Motor neuron (in vitro differentiated cells): ENCODE results near the gene CDK15. TPM values are rescaled to one million over a fixed set of nuclear protein-coding genes. Genes with fewer than 3 reads are reported as not detected.

ENCODE experiments used
- ATAC-seq, 8 experiments: fragments of 200-7000 bp; cut with Tn5 transposase; replicated peaks in 6 of 8; 2 replicates each; pipeline ENCODE4 v1.8.0; 2021; ENCODE audit warnings: mild to moderate bottlenecking in 8 of 8, moderate library complexity in 8 of 8
- H3K27ac ChIP-seq, 2 donors: fragments of 250-450 bp; sonication (Bioruptor Pico); 2 replicates each; pipeline ENCODE4 v1.9.0; 2021; ENCODE audit warnings: antibody characterized with exemption in 2 of 2, mild to moderate bottlenecking in 2 of 2, moderate library complexity in 1 of 2
- H3K4me1 ChIP-seq, 2 donors: fragments of 250-450 bp; sonication (Bioruptor Pico); replicated peaks in 1 of 2; 2 replicates each; pipeline ENCODE4 v1.6.1; 2021; ENCODE audit warnings: antibody characterized with exemption in 2 of 2, mild to moderate bottlenecking in 2 of 2, moderate library complexity in 1 of 2
- H3K4me3 ChIP-seq, 5 donors: fragments of 250-450 bp; sonication (Bioruptor Pico); 2 replicates each; pipeline ENCODE4 v1.9.0; 2021; ENCODE audit warnings: antibody characterized with exemption in 5 of 5, mild to moderate bottlenecking in 5 of 5, moderate library complexity in 4 of 5
- WGBS, 10 experiments: fragments of 450-650 bp; shearing (Covaris generic); methylation state at CpG; one replicate each; pipeline ENCODE4 v1.0.0; 2022; 5-methylcytosine and 5-hydroxymethylcytosine counted together
- in situ Hi-C, 9 experiments: fragments of 400-800 bp; cut with MboI; loops; one replicate each; pipeline ENCODE4 v1.15.0; 2021; ENCODE audit warnings: low sequenced_read_pairs in 9 of 9, low pct_unique_long_range_greater_than_20kb in 2 of 9; ENCODE audit not compliant: unreplicated experiment in 9 of 9
- total RNA-seq, 8 experiments: library from RNA; unstranded; fragments of 300-600 nt; gene quantifications; 2 replicates each; pipeline versions ENCODE4 v1.2.3 to v1.2.4, GENCODE V29; 2022

The CDK15 gene
- total RNA-seq, 8 experiments from 2014 or later, result 0.05 to 2.3 (median 0.24) TPM

DNA sequence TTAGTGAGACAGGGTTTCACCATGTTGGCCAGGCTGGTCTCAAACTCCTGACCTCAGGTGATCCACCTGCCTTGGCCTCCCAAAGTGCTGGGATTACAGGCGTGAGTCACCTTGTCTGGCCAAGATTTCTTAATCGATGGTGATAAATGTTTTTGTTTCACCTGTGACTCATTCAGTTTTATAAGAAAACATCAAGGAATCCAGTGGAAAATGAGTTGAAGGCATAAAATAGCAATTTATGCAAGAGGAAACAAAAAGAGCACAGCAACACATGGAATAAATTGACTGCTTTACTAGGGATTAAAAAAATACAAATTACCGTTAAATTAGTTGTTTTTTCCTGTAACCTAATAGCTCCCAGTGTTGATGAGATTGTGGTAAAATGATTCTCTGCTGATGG, 80.2 kb downstream of the CDK15 start:
- Histone ChIP-seq H3K27ac (no peak overlapping the region), H3K4me1 (peaks cover 26 to 37% of the 10 kb centered on the region in 2 donors), H3K4me3 (no peak overlapping the region)
- in situ Hi-C loops, result no loop called here
- 14 to 100% (median 70%) methylated on average over 1 to 3 of the region's 3 CpGs; no CpG with 5 or more reads in 2 of the 10 experiments for WGBS, 10 experiments
- no peak for ATAC-seq

DNA sequence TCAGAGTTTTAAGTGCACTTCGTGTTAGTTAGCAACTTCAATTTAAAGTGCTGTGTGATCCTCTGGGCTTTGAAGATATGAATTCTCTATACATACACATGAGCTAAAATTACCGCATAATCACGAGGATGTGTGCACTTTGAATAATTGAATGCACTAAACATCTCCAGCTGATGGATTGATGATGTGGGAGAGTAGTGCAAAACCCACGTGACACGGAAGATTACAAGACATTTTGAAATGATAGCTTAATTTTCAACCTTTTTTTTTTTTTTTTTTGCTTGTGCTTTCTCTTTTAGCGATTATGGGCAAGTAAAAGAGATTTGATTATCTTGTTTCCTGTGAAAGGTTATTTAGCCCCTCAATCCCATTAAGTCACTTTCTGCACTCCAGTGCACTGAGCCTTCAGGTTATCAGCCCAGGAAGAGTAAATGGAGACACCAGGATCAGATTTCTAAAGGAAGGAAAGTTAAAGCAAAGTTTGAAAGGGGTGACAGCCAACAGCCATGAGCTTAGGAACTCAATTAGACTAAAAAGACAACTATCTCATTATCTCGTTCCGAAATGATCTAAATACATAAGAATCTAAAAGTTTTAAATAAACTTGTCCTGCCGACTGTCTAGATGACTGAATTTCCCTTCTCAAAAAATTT, 81.6 kb downstream of the CDK15 start:
- 1 to 53% (median 30%) methylated on average over 2 to 9 of the region's 9 CpGs for WGBS, 10 experiments
- H3K4me1 ChIP-seq, result peaks cover 14 to 35% of the 10 kb centered on the region in 2 donors
- peak; percentile 35 to 85 (median 58) for ATAC-seq
- in situ Hi-C loops, result no loop called here
- H3K4me3 ChIP-seq, result peak overlapping the region in 2 of 5 donors; percentile 1 to 19
- H3K27ac ChIP-seq, result no peak overlapping the region

DNA sequence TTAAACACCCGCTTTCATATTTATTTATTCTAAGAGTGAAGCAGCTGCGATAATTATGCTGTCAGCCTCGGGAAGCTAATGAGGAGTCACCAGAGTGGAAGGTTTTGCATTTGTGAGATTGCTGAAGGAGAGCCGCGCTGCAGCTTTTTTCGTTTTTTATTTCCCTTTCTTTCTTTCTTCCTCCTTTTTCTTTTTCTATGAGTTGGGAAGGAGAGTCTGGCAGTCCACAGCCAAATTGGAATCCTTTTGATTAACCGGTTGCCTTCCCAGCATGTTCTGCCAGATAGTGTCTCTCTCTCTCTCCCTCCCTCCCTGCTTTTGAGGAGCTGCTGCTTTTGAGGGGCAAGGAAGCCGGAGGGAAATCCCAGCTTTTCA, 82.1 kb downstream of the CDK15 start:
- ATAC-seq, result peak in 7 of 8 experiments; percentile 20 to 47 (median 38)
- Histone ChIP-seq H3K27ac (no peak overlapping the region), H3K4me1 (peaks cover 11 to 33% of the 10 kb centered on the region in 2 donors), H3K4me3 (peak overlapping the region in 2 of 5 donors; percentile 1 to 19)
- WGBS, 10 experiments, result 0 to 8% (median 5%) methylated on average over 2 to 8 of the region's 8 CpGs
- in situ Hi-C loops, result no loop called here

DNA sequence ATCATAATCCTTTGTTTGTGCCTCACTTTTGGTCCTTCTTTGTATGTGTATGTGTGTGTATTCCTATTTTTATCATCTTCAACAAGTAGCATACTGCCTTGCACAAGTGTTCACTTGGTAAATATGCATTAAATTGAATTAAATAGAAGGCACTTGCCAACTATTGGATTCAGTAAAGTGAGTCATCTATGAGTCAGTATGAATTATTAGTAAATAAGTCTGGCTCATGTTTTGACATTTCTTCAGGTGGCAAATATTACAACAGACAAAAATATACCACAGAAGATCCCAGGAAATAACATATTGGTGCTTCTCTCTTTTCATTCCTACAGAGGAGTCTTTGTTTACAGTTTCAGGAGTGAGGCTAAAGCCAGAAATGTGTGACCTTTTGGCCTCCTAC, 84.1 kb downstream of the CDK15 start:
- Histone ChIP-seq H3K4me3 (no peak overlapping the region), H3K27ac (no peak overlapping the region), H3K4me1 (peaks cover 7 to 32% of the 10 kb centered on the region in 2 donors)
- ATAC-seq, result peak; percentile 30 to 82 (median 60)
- in situ Hi-C loops, result no loop called here

GRCh38 chr2:201891676-201892075, 85.3 kb downstream of the CDK15 start:
- WGBS, 10 experiments, result 44 to 100% (median 90%) methylated on average over 2 to 5 of the region's 6 CpGs; no CpG with 5 or more reads in 2 of the 10 experiments
- H3K4me3 ChIP-seq, result no peak overlapping the region
- no peak overlapping the region for H3K27ac ChIP-seq
- no peak for ATAC-seq
- in situ Hi-C loops, result no loop called here
- H3K4me1 ChIP-seq, result peaks cover 7 to 32% of the 10 kb centered on the region in 2 donors

- 51 to 100% (median 74%) methylated on average over 1 to 5 of the region's 5 CpGs for WGBS, 10 experiments
- in situ Hi-C loops, result no loop called here
- Histone ChIP-seq H3K27ac (no peak overlapping the region), H3K4me3 (no peak overlapping the region), H3K4me1 (peaks cover 7 to 32% of the 10 kb centered on the region in 2 donors)
- peak in 4 of 8 experiments; percentile 9 to 72 (median 42) for ATAC-seq
Measured at GRCh38 chr2:201892516-201892915, 86.2 kb downstream of the CDK15 start.

- WGBS, 10 experiments, result 0 to 100% (median 80%) methylated on average over 1 to 2 of the region's 2 CpGs; no CpG with 5 or more reads in 5 of the 10 experiments
- in situ Hi-C loops, result no loop called here
- no peak for ATAC-seq
- peaks cover 0 to 3% of the 10 kb centered on the region in 2 donors for H3K4me1 ChIP-seq
- no peak overlapping the region for H3K4me3 ChIP-seq
- H3K27ac ChIP-seq, result no peak overlapping the region
Measured at GRCh38 chr2:201900362-201900761, 94.0 kb downstream of the CDK15 start.

DNA sequence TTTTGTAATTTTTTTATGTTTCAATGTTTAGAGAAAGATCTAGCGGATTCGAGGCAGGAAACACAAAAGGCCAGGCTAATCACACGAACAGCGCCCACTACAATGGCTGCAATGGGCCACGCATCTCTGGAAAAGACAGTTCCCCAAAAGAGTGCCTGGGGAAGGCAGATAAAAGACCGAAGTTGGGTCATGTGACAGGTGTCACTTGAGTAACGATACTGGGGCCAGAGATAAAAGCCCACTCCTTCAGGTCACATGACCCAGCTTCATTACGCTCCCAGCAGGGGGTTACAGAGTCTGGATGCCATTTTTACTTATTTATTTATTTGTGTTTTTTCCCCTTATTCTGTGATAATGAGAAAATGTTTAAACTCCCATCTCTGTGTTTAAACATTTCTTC, 95.4 kb downstream of the CDK15 start:
- WGBS, 10 experiments, result 51 to 91% (median 74%) methylated on average over 2 to 8 of the region's 8 CpGs; no CpG with 5 or more reads in 2 of the 10 experiments
- in situ Hi-C loops, result no loop called here

DNA sequence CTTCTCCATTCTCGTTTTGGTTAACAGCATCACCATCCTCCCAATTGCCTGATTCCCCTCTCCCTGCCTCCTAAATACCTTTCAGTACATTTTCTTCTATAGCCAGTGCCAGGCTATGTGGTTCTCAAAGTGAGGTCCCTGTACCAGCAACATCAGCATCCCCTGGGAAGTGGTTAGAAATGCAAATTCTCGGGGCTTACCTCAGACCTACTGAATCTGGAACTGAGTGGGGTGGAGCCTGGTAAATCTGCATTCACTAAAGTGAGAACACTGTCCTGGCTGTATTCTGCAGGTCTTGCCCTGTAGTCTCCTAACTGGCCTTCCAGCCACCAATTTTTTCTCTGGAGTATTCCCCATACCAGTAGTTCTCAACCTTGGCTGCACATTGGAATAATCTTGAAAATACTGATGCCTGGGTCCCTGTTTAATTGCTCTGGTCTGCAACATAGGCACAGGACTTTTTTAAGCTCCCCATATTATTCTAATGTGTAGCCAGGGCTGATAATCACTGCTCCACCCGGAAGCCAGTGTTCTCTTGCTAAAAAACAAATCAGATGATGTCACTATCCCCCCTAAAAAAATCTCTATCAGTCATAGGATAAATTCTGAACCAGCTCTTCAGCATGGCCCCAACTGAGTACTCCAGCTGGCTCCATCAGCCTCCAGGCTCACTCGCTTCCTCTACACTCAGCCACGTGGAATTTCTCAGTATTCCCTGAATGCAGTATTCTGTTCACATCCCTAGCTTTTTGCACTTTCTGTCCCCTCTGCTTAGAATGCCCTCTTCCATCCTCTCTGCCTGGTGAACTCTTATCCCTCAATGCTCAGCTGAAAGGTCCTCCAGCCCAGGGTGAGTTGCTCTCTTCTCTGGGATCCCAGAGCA, 98.4 kb downstream of the CDK15 start:
- no peak overlapping the region for H3K27ac ChIP-seq
- H3K4me1 ChIP-seq, result peaks cover 0 to 3% of the 10 kb centered on the region in 2 donors
- in situ Hi-C loops, result no loop called here
- no peak overlapping the region for H3K4me3 ChIP-seq
- 0 to 86% (median 48%) methylated on average over 1 to 5 of the region's 5 CpGs for WGBS, 10 experiments
- ATAC-seq, result peak in 5 of 8 experiments; percentile 26 to 89 (median 59)

More for the DNA sequence above, 95.4 kb downstream of the CDK15 start:
- peak in 1 of 8 experiments; percentile 67 for ATAC-seq
- Histone ChIP-seq H3K27ac (no peak overlapping the region), H3K4me3 (no peak overlapping the region), H3K4me1 (peaks cover 0 to 3% of the 10 kb centered on the region in 2 donors)

- no peak for ATAC-seq
- no peak overlapping the region for H3K4me3 ChIP-seq
- no peak overlapping the region for H3K27ac ChIP-seq
- WGBS, 10 experiments, result 50 to 100% (median 79%) methylated on average over 1 to 8 of the region's 10 CpGs
- in situ Hi-C loops, result no loop called here
- H3K4me1 ChIP-seq, result peaks cover 0 to 5% of the 10 kb centered on the region in 2 donors
Measured at GRCh38 chr2:201906777-201907562, 100.6 kb downstream of the CDK15 start.

DNA sequence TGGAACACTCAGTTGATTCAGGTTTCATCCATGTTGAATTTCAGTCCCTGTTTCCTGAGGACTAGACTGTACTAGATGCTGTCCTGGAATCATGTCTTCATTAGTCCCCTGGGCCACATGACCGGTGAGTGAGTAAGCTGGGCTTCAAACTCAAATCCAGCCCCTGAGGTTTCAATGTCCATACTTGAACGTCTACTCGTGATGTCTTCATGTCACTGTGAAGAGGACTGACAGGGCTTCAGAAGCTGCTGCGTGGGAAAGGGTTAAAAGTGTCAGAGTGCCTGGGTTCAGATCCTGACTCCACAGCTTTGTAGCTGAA, 101.2 kb downstream of the CDK15 start:
- H3K4me1 ChIP-seq, result peaks cover 4 to 8% of the 10 kb centered on the region in 2 donors

DNA sequence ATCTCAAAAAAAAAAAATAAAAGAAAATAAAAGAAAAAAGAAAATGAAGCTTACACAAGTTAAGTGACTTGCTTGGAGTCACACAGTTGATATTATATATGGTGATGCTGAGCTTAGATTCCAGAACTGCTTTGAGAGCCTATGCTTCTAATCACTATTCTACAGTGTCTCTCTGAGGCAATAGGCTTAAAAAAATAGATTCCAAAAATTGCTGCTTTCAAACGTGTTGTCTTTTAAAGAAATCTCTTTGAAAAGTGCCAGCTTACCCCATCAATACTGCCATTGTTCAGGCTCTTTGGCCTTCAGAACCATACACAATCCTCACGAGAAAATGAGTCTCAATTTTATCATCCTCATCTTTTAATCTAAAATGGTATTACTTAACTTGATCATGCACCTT, 102.6 kb downstream of the CDK15 start:
- no peak for ATAC-seq
- H3K4me1 ChIP-seq, result peaks cover 16 to 21% of the 10 kb centered on the region in 2 donors
- no peak overlapping the region for H3K27ac ChIP-seq
- H3K4me3 ChIP-seq, result no peak overlapping the region
- 0 to 91% (median 65%) methylated on average over 1 to 2 of the region's 2 CpGs for WGBS, 10 experiments
- in situ Hi-C loops, result no loop called here

More for the DNA sequence above, 101.2 kb downstream of the CDK15 start:
- 95 to 100% (median 100%) methylated on average over 1 to 3 of the region's 4 CpGs; no CpG with 5 or more reads in 6 of the 10 experiments for WGBS, 10 experiments
- no peak overlapping the region for H3K27ac ChIP-seq
- in situ Hi-C loops, result no loop called here
- ATAC-seq, result no peak
- no peak overlapping the region for H3K4me3 ChIP-seq

DNA sequence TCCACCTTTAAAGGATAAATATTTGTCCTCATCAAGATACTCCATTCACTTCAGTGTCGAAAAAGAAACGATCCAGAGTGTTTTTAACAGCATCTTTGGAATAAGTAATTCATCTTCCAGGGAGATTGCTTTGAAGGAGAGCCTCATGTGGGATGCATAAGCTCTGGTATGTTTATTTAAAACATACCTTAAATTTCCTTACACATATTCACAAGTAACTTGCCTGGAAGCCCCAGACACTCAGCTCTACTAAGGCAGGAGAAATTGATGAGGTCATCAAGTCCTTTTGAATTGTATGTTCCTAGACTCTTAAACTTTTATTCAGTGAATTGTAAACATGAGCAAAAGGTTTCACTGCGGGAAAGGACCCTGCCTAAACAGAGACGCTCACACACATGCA, 103.0 kb downstream of the CDK15 start:
- ATAC-seq, result peak in 4 of 8 experiments; percentile 3 to 84 (median 34)
- in situ Hi-C loops, result no loop called here
- WGBS, 10 experiments, result 20 to 93% (median 75%) methylated on average over 2 to 4 of the region's 4 CpGs; no CpG with 5 or more reads in 3 of the 10 experiments
- peaks cover 16 to 21% of the 10 kb centered on the region in 2 donors for H3K4me1 ChIP-seq
- no peak overlapping the region for H3K4me3 ChIP-seq
- H3K27ac ChIP-seq, result no peak overlapping the region
